D721Med (cell line): Measurements from ENCODE around the gene SEC62.

ENCODE experiments used
- DNase-seq: peaks from one replicate; pipeline ENCODE4 v3.0.0; 2011; ENCODE audit warnings: low spot score; ENCODE audit not compliant: insufficient read length
- FAIRE-seq: peaks from 2 replicates; lab custom pipeline; 2011; peaks lifted over from hg19 to GRCh38; lab: Jason Lieb, UNC
- TF ChIP-seq, protein P1 (sequence below): IDR thresholded peaks from 2 replicates; pipeline ENCODE4 v1.5.1; 2012; ENCODE audit warnings: mild to moderate bottlenecking, control low read depth; ENCODE audit not compliant: insufficient read depth; ENCODE audit errors: missing control alignments

Gene SEC62

GRCh38 chr3:169966428-169966950 lies at the start of gene SEC62:
TSS of gene SEC62 (plus strand) at chr3:169966807. CDS start at chr3:169966823, 16 bp downstream.
- DNase-seq: peak; percentile 59
- no peak for FAIRE-seq
- TF ChIP-seq, protein P1, sequence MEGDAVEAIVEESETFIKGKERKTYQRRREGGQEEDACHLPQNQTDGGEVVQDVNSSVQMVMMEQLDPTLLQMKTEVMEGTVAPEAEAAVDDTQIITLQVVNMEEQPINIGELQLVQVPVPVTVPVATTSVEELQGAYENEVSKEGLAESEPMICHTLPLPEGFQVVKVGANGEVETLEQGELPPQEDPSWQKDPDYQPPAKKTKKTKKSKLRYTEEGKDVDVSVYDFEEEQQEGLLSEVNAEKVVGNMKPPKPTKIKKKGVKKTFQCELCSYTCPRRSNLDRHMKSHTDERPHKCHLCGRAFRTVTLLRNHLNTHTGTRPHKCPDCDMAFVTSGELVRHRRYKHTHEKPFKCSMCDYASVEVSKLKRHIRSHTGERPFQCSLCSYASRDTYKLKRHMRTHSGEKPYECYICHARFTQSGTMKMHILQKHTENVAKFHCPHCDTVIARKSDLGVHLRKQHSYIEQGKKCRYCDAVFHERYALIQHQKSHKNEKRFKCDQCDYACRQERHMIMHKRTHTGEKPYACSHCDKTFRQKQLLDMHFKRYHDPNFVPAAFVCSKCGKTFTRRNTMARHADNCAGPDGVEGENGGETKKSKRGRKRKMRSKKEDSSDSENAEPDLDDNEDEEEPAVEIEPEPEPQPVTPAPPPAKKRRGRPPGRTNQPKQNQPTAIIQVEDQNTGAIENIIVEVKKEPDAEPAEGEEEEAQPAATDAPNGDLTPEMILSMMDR: peak; percentile 37

DNA sequence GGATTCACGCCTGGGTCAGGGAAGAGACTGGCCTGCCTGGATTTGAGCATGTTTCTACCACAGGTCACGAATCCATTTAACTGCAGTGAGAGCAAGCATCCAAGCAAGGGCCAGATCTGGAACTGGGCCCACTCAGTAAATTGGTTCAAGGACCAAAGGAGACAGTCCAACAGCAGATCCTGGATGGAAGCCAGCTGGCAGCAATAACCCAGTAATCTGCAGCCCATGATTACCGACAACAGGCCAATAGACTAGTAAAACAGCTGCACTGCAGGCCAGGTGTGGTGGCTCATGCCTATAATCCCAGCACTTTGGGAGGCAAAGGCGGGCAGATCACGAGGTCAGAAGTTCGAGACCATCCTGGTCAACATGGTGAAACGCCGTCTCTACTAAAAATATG lies 43.4 kb upstream of the SEC62 start:
- FAIRE-seq (no peak), DNase-seq (no peak)
- TF ChIP-seq, protein P1: no peak

- DNase-seq (no peak), FAIRE-seq (no peak)
- TF ChIP-seq, protein P1: no peak
Observed at GRCh38 chr3:169923831-169924230, 42.8 kb upstream of the SEC62 start.

- DNase-seq (no peak), FAIRE-seq (no peak)
- TF ChIP-seq, protein P1: no peak
Observed at GRCh38 chr3:169929830-169930519, 36.6 kb upstream of the SEC62 start.

- DNase-seq (no peak), FAIRE-seq (no peak)
- TF ChIP-seq, protein P1: no peak
Observed at GRCh38 chr3:169930843-169931242, 35.8 kb upstream of the SEC62 start.

DNA sequence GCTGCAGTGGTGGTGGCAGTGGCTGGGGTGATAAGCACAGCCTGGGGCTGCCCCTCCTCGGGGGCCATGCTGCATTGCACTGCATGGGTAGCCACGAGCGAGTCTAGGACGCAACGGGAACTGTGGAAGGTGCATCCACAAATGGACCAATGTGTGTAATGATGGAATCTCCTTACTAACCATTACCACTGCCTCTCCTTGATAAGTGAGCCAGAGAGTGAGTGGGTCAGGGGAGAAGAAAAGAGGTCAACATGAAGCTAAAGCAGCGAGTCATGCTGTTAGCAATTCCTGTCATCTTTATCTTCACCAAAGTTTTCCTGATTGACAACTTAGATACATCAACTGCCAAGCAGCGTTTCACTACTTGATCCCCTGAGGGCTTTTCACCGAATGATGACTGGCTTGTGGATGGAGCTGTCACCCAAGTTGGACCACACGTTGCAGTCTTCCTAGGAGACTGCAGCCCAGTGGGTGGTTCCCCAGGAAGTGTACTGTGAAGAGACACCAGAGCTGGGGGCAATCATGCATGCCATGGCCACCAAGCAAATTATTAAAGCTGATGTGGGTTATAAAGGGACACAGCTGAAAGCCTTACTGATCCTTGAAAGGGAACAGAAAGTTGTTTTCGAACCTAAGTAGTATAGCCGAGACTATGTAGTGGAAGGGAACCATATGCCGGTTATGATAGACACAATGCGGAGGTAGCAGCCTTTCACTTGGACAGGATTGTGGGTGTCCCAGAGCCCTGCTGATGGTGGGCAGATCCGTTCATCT lies 34.7 kb upstream of the SEC62 start:
- TF ChIP-seq, protein P1: no peak
- no peak for FAIRE-seq
- DNase-seq: no peak

DNA sequence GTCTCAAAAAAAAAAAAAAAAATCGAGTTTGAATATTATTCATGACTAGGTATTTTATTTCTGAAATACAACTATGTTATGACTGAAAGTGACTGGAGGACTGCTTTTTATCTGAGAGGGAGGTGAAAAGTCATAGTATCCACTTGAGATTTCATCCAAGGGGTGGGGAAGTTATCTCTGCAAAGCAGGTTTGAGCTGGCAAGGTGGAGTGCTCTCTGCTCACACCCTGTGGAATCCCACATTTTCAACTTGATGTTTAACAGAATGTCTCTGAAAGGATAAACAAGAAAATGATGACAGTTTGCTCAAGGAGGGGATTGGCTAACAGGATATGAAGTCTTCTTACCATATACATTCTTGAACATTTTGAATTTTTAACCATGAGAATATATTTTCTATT lies 27.3 kb upstream of the SEC62 start:
- no peak for DNase-seq
- TF ChIP-seq, protein P1: no peak
- FAIRE-seq: no peak
